ENCODE measurements around the gene UBE2C.

DNA sequence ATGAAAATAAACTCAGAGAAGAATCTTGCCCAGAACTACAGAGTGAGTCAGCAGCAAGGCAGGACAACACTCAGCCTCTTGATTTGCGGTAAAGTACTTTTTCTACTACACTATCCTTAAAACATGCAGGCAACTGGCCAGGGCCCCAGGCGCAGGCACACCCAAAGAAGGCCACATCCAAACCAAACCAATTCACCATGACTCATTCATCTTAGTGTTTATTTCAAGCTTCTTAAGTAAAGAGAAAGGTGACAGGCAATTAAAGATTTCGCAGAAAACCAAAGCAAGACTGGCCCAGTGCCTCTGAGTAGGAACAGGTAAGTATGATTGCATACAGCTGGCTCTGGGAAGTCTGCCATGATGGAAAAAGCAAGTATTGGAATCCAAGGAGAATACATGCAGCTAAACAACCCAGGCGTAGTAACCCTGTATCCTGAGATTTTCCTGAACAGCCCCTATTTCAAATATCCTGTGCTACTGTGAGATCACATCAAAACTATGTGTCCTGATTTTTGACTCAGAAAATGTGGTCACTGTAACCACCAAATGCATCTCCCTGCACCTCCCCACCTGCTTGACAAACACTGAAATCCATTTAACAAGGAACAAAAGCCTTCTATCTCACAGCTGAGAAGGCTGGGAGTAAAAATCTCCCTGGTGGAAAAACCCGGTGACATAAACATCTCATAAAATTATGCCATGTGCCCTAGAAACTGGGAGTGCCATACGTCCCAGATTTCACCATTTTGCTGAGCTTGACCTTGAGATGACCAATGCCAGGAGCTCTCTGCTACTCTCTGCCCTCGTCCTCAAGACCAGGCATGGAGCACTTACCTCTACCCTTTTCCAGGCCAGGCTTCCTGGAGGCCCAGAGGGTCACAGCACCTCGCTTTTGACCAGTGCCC, 33.2 kb upstream of the UBE2C start:
- TF ChIP-seq POLR2A (IDR thresholded peaks at IDR 0.05) (no peak), CTCF (IDR thresholded peaks at IDR 0.05 in 4 of 5, conservative IDR thresholded peaks at IDR 0.05 in 1 of 5) (no peak)
